Hindlimb muscle (tissue), 1 donor: Measurements from ENCODE around the gene PREX1. TPM values are rescaled to one million over a fixed set of nuclear protein-coding genes. Genes with fewer than 3 reads are reported as not detected.
"Not testable (repeated sequence)": the region's sequence is repeated elsewhere in the genome, so short reads cannot be mapped to it uniquely, and the experiment has no call there.

Experiments used
- DNase-seq: peaks from one replicate; pipeline ENCODE4 v3.0.0-alpha.2; 2013
- polyA plus RNA-seq: library from polyadenylated mRNA; unstranded; fragments of 120-200 nt; gene quantifications from one replicate; pipeline ENCODE4 v1.2.1, GENCODE V29; 2013; ENCODE audit not compliant: insufficient read length

Gene PREX1
- polyA plus RNA-seq, 1 donor, result 20.0 TPM

- DNase-seq, result no peak
These were observed 227.3 kb downstream of the PREX1 start for GRCh38 chr20:48600470-48600945.

GRCh38 chr20:48599748-48600469, 227.9 kb downstream of the PREX1 start:
- no peak for DNase-seq

DNA sequence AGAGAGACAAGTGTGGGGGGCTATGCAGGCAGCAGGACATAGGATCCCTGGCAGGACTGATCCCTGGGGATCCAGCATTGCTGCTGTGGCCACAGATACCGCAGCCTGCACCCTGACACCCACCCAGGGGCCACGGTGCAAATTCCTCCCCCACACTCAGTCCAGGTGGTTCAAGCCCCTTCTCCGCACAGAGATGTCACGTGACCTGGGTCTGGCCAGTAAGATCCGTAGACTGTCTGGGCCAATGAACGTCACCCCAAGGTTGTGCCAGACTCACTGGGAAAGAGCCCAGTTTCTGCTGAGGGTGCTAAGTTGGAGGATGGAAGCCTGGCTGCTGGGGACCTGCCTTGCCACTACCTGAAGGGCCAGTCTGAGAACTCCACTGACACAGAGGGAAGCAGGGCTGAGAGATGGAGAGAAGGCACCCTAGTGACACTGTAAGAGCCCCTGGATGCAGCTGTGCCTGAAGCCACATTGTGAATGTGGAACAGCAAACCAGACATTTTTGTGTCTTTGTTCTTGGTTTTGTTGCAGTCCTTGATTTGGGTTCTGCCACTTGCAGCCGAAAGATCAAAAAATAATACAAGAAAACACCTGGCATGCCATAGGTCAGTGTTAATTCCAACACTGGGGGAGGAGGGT, 228.6 kb downstream of the PREX1 start:
- DNase-seq, result no peak

DNA sequence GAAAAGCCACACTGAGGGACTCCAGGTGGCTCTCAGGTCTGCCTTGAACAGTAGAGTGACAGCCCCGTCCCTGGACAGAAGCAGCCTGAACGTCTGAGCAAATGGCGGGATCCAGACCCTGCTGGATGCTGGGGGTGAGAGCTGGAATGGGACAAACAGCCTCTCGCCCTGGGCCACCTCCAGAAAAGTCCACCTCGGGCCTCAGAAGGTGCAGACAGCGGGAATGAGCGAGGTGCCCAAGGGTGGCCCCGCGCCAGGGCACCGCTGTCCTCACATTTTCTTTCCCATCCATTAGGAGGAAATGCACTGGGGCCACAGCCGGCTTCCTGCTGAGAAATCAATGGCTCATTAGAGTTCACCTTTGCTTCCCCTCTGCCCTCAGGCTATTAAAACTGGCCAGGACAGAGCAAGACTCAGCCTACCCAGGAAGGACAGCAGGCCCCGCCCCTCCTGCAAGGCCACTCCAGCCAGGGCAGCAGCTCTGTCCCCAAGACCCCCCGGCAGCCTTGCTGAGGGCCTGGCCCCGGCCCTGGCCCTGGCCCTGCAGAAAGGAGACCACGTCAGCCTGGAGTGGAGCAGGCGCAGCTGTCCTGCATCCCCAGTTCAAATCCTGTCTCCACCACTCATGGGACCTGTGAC, 229.4 kb downstream of the PREX1 start:
- not testable (repeated sequence) for DNase-seq

DNA sequence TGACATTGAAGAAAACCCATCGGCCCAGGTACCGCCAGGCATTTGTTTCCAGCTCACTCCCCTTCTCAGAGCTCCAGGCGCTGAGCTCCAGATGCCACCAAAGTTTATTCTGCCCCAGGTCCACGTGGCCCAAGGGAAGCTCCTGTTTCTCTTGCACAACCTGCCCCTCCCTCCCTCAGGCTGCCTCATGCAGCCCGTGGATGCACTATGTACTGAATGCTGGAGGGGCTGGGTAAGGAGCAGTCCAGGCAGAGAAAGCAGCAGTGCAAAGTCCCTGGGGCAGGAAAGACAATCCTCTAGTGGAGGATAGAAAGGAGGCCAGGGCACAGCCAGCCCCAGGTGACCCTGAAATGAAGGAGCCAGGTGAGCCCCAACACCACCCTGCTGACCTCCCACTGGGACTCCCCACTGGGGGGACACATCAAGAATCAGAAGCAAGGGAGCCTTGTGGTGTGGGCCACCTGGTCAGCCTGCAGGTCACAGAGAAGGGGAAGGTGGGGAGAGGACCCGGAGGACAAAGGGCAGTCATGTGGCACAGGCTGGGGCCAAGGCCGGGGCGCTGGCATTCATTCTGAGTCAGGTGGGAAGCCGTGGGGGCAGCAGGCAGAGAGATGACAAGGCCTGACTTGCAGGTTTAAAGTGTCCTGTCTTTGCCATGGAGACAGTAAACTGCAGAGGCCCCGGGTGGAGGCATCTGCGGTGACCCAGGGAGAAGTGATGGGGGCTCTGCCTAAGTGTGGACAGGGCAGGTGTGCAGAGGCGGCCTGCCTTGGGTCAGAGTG, 230.1 kb downstream of the PREX1 start:
- DNase-seq, result no peak

DNA sequence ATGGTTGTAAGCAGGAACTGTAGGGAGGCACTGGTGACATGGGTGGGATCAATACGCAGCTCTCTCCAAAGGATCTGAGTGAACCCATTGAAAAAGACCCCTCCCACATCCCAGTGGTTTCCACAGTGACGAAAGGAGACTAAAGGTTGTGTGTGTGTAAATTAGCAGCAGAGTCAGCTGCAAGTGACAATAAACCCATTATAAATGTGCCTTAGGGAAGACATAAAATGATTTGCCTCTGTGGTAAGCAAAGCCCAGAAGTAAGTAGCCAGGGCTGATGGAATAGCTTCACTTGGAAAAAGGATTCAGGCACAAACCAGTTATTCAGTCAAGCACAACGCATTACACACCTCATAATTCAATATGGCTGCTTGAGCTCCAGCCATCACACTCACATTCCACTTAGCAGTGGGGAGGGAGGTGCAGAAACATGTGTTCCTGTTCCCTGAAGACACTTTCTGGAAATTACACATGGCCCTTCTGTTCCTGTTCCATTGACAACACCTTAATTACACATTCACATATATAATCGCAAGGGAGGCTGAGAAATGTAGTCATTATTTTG, 231.4 kb downstream of the PREX1 start:
- no peak for DNase-seq

- no peak for DNase-seq
These were observed 232.1 kb downstream of the PREX1 start for GRCh38 chr20:48595495-48596333.

GRCh38 chr20:48594533-48594932, 233.3 kb downstream of the PREX1 start:
- no peak for DNase-seq

GRCh38 chr20:48592107-48592940, 235.5 kb downstream of the PREX1 start:
- DNase-seq, result no peak

- no peak for DNase-seq
These were observed 241.1 kb downstream of the PREX1 start for GRCh38 chr20:48586730-48587129.

- no peak for DNase-seq
These were observed 242.5 kb downstream of the PREX1 start for GRCh38 chr20:48585061-48585870.

DNA sequence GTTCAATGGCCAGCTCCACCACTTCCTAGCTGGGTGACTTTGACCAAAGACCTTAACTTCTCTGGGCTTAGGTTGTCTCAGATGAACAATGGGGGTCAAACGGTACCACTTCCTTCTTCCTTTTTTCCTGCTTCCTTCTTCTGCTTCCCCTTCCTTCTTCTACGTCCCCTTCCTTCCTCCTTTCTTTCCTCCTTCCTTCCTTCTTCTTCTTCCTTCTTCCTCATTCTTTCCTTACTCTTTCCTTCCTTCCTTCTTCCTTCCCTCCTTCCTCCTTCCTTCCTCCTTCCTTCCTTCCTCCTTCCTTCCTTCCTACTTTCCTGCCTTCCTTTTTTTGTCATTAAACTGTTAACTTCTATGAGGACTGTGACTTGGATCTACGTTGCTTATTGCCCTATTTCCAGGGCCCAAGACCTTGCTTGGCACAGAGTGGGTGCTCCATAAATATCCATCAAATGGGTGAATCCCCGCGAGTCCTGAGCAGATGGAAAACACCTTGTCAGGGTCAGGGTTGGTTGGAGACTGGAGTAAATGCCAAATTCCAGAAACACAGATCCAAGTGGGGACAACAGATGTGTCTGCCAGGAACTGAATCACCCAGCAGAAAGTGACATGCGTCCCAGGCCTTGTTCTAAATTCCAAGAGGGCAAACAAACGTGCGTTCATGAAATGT, 243.3 kb downstream of the PREX1 start:
- DNase-seq, result no peak

- no peak for DNase-seq
These were observed 244.0 kb downstream of the PREX1 start for GRCh38 chr20:48583801-48584200.

GRCh38 chr20:48583171-48583570, 244.6 kb downstream of the PREX1 start:
- no peak for DNase-seq

DNA sequence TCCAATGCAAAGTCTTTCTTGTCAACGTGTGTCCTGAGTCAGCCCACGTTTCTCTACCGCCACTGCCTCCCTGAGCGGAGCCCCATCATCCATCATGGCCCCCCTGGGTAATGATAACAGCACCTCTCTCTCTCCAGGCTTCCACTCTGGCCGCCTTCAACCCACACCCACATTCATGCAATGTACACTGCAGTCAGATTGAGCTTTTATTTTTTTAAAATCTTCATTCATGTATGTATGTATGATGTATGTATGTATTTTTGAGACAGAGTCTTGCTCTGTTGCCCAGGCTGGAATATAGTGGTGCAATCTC, 245.2 kb downstream of the PREX1 start:
- DNase-seq, result no peak

GRCh38 chr20:48581167-48581566, 246.6 kb downstream of the PREX1 start:
- no peak for DNase-seq

GRCh38 chr20:48578397-48579098, 249.3 kb downstream of the PREX1 start:
- no peak for DNase-seq

GRCh38 chr20:48577557-48577956, 250.2 kb downstream of the PREX1 start:
- DNase-seq, result no peak

DNA sequence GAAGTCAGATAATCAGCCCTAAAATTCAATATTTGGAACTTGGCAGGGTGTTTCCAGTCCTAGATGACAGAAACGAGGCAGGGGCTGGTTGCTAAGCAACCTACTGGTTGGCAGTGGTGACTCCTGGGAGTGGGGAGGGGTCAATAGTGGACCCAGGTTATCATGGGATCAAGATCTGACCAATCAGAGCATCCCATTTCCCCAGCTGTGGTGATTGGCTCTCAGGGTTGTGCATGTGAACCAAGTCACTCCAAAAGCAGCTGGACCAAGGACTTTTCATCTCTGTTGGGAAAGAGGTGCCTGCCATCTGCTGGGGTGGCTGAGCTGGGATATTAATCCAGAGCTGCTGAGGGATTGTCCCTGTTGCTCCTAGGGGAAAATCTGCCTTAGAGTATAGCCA, 253.4 kb downstream of the PREX1 start:
- DNase-seq, result no peak
